Glutamatergic neuron (in vitro differentiated cells): Measurements from ENCODE around the gene PPM1A. TPM values are rescaled to one million over a fixed set of nuclear protein-coding genes. Genes with fewer than 3 reads are reported as not detected.
A peak's percentile ranks its signal among the peaks of the same experiment; 100 is the strongest.

ENCODE experiments used
- DNase-seq: peaks from one replicate; pipeline ENCODE4 v3.0.0; 2022
- H3K27ac Mint-ChIP-seq: one replicate; pipeline ENCODE4 v1.8.0; 2020; ENCODE audit warnings: mild to moderate bottlenecking, mixed read lengths, inconsistent platforms; ENCODE audit not compliant: unreplicated experiment
- H3K27me3 Mint-ChIP-seq: one replicate; pipeline ENCODE4 v1.8.0; 2020; ENCODE audit warnings: mild to moderate bottlenecking, moderate library complexity, mixed read lengths, inconsistent platforms; ENCODE audit not compliant: unreplicated experiment
- H3K36me3 Mint-ChIP-seq: one replicate; pipeline ENCODE4 v1.8.0; 2020; ENCODE audit warnings: mild to moderate bottlenecking, mixed read lengths, inconsistent platforms; ENCODE audit not compliant: unreplicated experiment
- H3K4me1 Mint-ChIP-seq: one replicate; pipeline ENCODE4 v1.8.0; 2020; ENCODE audit warnings: mild to moderate bottlenecking, low read depth, mixed read lengths, inconsistent platforms; ENCODE audit not compliant: unreplicated experiment
- H3K4me3 Mint-ChIP-seq: one replicate; pipeline ENCODE4 v1.8.0; 2020; ENCODE audit warnings: mild to moderate bottlenecking, mixed read lengths, inconsistent platforms; ENCODE audit not compliant: unreplicated experiment
- H3K9me3 Mint-ChIP-seq: one replicate; pipeline ENCODE4 v1.8.0; 2020; ENCODE audit warnings: mild to moderate bottlenecking, moderate library complexity, mixed read lengths, inconsistent platforms; ENCODE audit not compliant: unreplicated experiment
- CTCF ChIP-seq: fragments of 200-600 bp; sonication (generic); IDR thresholded peaks from one replicate; pipeline ENCODE4 v1.5.0; 2021; ENCODE audit not compliant: partially characterized antibody, unreplicated experiment
- long read RNA-seq: library from polyadenylated mRNA; unstranded; transcript quantifications from one replicate; pipeline ENCODE4 v2.0.0, GENCODE V29; 2020; ENCODE audit not compliant: unreplicated experiment
- total RNA-seq: library from RNA; stranded (reverse); fragmentation: NEBNext Ultra II Directional; extraction: Animal tissue kit (Norgen Biotek cat#: 25700); gene quantifications from one replicate; pipeline ENCODE4 v1.2.1, GENCODE V29; 2021; ENCODE audit not compliant: unreplicated experiment

The PPM1A gene
- total RNA-seq: 62.2 TPM
- long read RNA-seq, full-length matches to known transcripts: 3 of 4 reads
- long read RNA-seq, partial matches to known transcripts: 0 of 4 reads
- long read RNA-seq, other reads (novel, unspliced or antisense): 1 of 4 reads

DNA sequence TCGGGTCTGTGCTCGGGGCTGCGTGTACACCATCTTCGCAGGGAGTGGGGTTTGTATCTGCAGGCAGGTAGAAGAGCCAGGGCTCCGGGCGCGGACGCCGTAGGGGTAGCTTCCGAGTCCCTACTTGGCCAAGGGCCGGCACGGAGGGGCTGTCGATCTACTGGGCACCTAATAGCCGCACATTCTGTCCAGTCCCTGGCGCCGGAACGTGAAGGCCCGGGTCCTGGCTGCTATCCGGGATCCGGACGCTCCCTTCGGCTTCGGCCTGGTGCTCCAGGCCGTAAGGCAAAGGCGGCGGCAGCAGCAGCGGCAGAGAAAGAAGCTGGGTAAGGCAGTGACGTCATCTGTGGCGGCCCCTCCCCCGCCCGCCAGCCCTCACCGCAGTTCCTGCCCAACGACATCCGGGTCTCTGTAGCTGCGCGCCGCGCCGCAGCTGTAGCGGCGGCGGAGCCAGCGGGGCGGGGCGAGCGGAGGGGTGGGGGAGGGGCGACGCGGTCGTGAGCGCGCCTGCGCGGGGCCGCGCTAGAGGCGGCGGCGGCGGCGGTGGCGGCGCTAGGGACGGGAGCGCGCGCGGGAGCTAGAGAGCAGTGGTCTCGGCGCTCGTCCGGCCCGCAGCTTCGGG lies at the start of gene PPM1A:
TSS of gene PPM1A (plus strand) at position 525 of the 622 bp plus-strand sequence. CDS start 33,483 bp downstream, outside the sequence.
- Mint-ChIP-seq H3K27ac (peak within 1 kb of the TSS; percentile 99), H3K27me3 (peaks cover 7% of the 10 kb centered on the region), H3K4me3 (peak within 1 kb of the TSS; percentile 99), H3K9me3 (peaks cover 12% of the 10 kb centered on the region), H3K36me3 (no peaks in the 10 kb centered on the region), H3K4me1 (peaks cover 28% of the 10 kb centered on the region)
- TF ChIP-seq CTCF: no peak
- peak; percentile 96 for DNase-seq

- peaks cover 6% of the 10 kb centered on the region for H3K9me3 Mint-ChIP-seq
- peaks cover 2% of the 10 kb centered on the region for H3K27me3 Mint-ChIP-seq
- no peak for DNase-seq
- H3K4me3 Mint-ChIP-seq: no peak overlapping the region
- H3K27ac Mint-ChIP-seq: no peak overlapping the region
- H3K36me3 Mint-ChIP-seq: peaks cover 12% of the 10 kb centered on the region
- peaks cover 1% of the 10 kb centered on the region for H3K4me1 Mint-ChIP-seq
- no peak for TF ChIP-seq CTCF
These were observed 49.7 kb upstream of the PPM1A start for GRCh38 chr14:60199321-60199720.

DNA sequence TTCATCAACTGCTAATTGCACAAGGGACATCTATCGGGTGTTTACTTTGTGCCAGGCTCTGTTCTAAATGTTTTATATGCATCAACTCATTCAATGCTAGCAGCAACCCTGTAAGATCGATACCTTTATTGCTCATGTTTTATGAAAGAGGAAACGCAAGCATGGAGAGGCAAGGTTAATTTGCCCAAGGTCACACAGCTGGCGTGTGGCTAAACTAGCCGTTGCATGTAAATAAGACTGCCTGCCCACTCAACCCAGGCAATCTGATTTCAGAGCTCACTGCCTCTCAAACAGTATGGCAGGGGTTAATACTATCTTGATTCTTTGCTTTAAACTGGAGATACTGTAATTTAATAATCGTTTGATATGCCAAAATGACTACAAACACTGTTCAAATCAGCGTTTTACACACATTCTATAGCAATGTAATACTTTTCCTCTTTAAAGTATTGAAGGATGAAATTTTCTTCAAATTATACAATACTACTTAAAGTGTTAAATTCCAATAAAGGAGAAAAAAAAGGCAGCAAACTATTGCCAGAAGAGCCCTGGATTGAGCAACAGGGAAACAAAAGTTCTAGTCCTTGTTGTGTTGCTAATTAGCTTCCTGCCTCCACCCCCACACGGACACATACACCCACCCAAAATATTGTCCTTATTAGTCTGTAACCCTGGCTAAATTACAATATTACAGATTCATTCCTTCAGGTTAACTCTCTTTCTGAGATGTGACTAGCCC lies 44.7 kb upstream of the PPM1A start:
- Mint-ChIP-seq H3K27ac (no peak overlapping the region), H3K9me3 (peaks cover 6% of the 10 kb centered on the region), H3K27me3 (no peaks in the 10 kb centered on the region), H3K36me3 (peaks cover 7% of the 10 kb centered on the region), H3K4me1 (peaks cover 1% of the 10 kb centered on the region), H3K4me3 (no peak overlapping the region)
- TF ChIP-seq CTCF: no peak
- no peak for DNase-seq

DNA sequence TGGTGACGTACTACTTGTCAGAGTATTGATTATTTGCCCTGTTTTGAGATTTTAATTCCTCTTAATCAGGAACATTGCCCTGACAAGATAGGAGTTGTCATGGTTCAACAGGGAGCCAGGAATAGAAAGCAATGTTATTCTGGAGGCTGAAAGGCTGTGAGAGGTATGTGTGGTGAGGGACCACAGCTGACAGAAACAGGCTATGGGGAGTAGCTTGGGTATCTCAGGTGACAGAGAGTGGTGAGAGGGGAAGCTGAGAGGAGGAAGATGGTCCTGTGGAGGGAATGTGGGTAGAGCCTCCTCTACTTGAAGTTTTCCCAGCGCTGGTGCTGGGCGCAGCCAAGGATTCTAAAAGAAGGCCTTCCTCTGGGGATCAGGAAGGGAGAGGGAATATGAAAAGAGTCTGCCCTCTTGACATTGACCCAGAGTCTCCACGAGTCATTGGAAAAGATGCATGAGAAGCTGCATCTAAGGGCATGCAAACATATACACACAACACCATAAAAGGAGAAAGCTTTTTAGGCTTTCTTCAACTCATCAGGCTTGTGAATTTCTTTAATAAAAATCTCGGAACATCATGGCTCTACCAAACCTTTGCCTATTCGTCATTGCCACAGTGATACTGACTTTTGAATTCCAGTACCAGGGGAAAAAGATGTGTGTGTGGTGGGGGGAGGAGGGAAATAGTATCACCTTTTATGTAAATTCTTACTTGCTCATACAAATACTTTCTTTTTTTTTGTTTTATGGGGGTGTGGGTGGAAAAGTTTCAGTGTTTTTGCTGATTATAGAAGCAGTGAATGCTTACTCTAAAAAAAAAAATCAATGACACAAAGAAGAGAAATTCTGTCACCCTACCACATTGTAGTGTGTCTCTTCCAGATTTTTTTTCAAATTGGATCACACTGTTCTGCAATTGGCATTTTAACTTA lies 43.9 kb upstream of the PPM1A start:
- Mint-ChIP-seq H3K9me3 (peaks cover 2% of the 10 kb centered on the region), H3K4me3 (no peak overlapping the region), H3K36me3 (no peaks in the 10 kb centered on the region), H3K27ac (peak overlapping the region; percentile 15), H3K4me1 (peaks cover 1% of the 10 kb centered on the region), H3K27me3 (no peaks in the 10 kb centered on the region)
- no peak for DNase-seq
- TF ChIP-seq CTCF: no peak
